ENCODE results near the gene ATF7IP2. TPM values are rescaled to one million over a fixed set of nuclear protein-coding genes. Genes with fewer than 3 reads are reported as not detected.
"Not testable (repeated sequence)": the region's sequence is repeated elsewhere in the genome, so short reads cannot be mapped to it uniquely, and the experiment has no call there.

ATF7IP2 gene
- total and polyA plus RNA-seq, 4 donors = 14.3 to 60.4 (median 30.1) TPM

GRCh38 chr16:10452208-10453158, 66.6 kb downstream of the ATF7IP2 start:
- H3K9me3 ChIP-seq (ENCODE audit: control insufficient read depth in 4 of 4, low read length in 3 of 4); H3K27me3 ChIP-seq (ENCODE audit: control insufficient read depth in 4 of 4, insufficient read depth in 4 of 4, low read length in 3 of 4); H3K4me1 ChIP-seq (ENCODE audit: control insufficient read depth in 4 of 4, insufficient read depth in 4 of 4, low read length in 3 of 4); H3K9ac ChIP-seq (ENCODE audit: low read depth in 1 of 2, low read length in 2 of 2); H3K4me3 ChIP-seq (ENCODE audit: low read depth in 1 of 3, low read length in 3 of 3); H3K27ac ChIP-seq (ENCODE audit: low read depth in 1 of 2, low read length in 2 of 2); DNase-seq (ENCODE audit: low spot score): not testable (repeated sequence)
- peaks cover 8 to 26% (median 17%) of the 10 kb centered on the region in 4 donors for H3K36me3 ChIP-seq (ENCODE audit: control insufficient read depth in 4 of 4, insufficient read depth in 3 of 4, low read depth in 1 of 4, low read length in 3 of 4)
- WGBS = 93% methylated on average over 13 of the region's 13 CpGs
- TF ChIP-seq HNF4A (conservative IDR thresholded peaks at IDR 0.05) (peak in 1 of 2 donors; percentile 60), RAD21 (IDR thresholded peaks at IDR 0.05) (peak in 1 of 2 donors; percentile 25), RXRA (IDR thresholded peaks at IDR 0.05) (peak in 1 of 2 donors; percentile 51)

- Histone ChIP-seq H3K9me3 (ENCODE audit: control insufficient read depth in 4 of 4, low read length in 3 of 4) (peaks cover 0 to 5% (median 0%) of the 10 kb centered on the region in 4 donors), H3K27me3 (ENCODE audit: control insufficient read depth in 4 of 4, insufficient read depth in 4 of 4, low read length in 3 of 4) (no peaks in the 10 kb centered on the region), H3K9ac (ENCODE audit: low read depth in 1 of 2, low read length in 2 of 2) (no peak overlapping the region), H3K4me3 (ENCODE audit: low read depth in 1 of 3, low read length in 3 of 3) (no peak overlapping the region), H3K27ac (ENCODE audit: low read depth in 1 of 2, low read length in 2 of 2) (no peak overlapping the region), H3K36me3 (ENCODE audit: control insufficient read depth in 4 of 4, insufficient read depth in 3 of 4, low read depth in 1 of 4, low read length in 3 of 4) (peaks cover 8 to 27% (median 16%) of the 10 kb centered on the region in 4 donors), H3K4me1 (ENCODE audit: control insufficient read depth in 4 of 4, insufficient read depth in 4 of 4, low read length in 3 of 4) (peaks cover 0 to 3% (median 0%) of the 10 kb centered on the region in 4 donors)
- DNase-seq (ENCODE audit: low spot score) = no peak
- 97% methylated on average over 6 of the region's 6 CpGs for WGBS
- TF ChIP-seq REST (IDR thresholded peaks at IDR 0.05) = no peak
- no peak for TF ChIP-seq CTCF (IDR thresholded peaks at IDR 0.05; ENCODE audit: low read depth, low read length, missing input control)
- no peak for TF ChIP-seq JUND (IDR thresholded peaks at IDR 0.05)
- TF ChIP-seq TAF1 (conservative IDR thresholded peaks at IDR 0.05) = no peak
- no peak for TF ChIP-seq NR2F2 (IDR thresholded peaks at IDR 0.05)
- TF ChIP-seq YY1 (IDR thresholded peaks at IDR 0.05) = no peak
Measured at GRCh38 chr16:10453159-10453510, 67.3 kb downstream of the ATF7IP2 start.

- 98% methylated on average over 2 of the region's 2 CpGs for WGBS
- Histone ChIP-seq H3K36me3 (ENCODE audit: control insufficient read depth in 4 of 4, insufficient read depth in 3 of 4, low read depth in 1 of 4, low read length in 3 of 4) (peaks cover 3 to 23% (median 7%) of the 10 kb centered on the region in 4 donors), H3K9me3 (ENCODE audit: control insufficient read depth in 4 of 4, low read length in 3 of 4) (no peaks in the 10 kb centered on the region), H3K4me1 (ENCODE audit: control insufficient read depth in 4 of 4, insufficient read depth in 4 of 4, low read length in 3 of 4) (no peaks in the 10 kb centered on the region), H3K27me3 (ENCODE audit: control insufficient read depth in 4 of 4, insufficient read depth in 4 of 4, low read length in 3 of 4) (no peaks in the 10 kb centered on the region), H3K27ac (ENCODE audit: low read depth in 1 of 2, low read length in 2 of 2) (no peak overlapping the region), H3K4me3 (ENCODE audit: low read depth in 1 of 3, low read length in 3 of 3) (no peak overlapping the region), H3K9ac (ENCODE audit: low read depth in 1 of 2, low read length in 2 of 2) (no peak overlapping the region)
- DNase-seq (ENCODE audit: low spot score) = no peak
- TF ChIP-seq ZBTB33 (IDR thresholded peaks at IDR 0.05) (no peak), MAX (IDR thresholded peaks at IDR 0.05) (no peak), FOXA2 (IDR thresholded peaks at IDR 0.05) (no peak)
Measured at GRCh38 chr16:10465821-10466220, 80.0 kb downstream of the ATF7IP2 start.
